HepG2 (cell line): ENCODE data around the gene ATP5MG. TPM values are rescaled to one million over a fixed set of nuclear protein-coding genes. Genes with fewer than 3 reads are reported as not detected.
A peak's percentile ranks its signal among the peaks of the same experiment; 100 is the strongest.

Experiments
- ATAC-seq: fragments of 200-7000 bp; cut with Tn5 transposase; 3 replicates; pipeline ENCODE4 v1.9.1; 2020; ENCODE audit warnings: mild to moderate bottlenecking, moderate library complexity
- BruUV-seq: library from RNA; stranded (reverse); fragments of 400-500 nt; replicated peaks from 2 replicates; lab custom pipeline; 2021; lab: Mats Ljungman, UMichigan
- CTCF ChIA-PET: fragments of 300-600 bp; formaldehyde crosslinking; extraction: SDS; loops from one replicate; lab custom pipeline; 2021; ENCODE audit warnings: low total read pairs, inconsistent platforms, low intra/inter-chr PET ratio; lab: Yijun Ruan, JAX
- POLR2A ChIA-PET: fragments of 350-600 bp; sonication (Branson Sonifier 250); formaldehyde crosslinking; loops from one replicate; lab custom pipeline; 2020; ENCODE audit warnings: antibody characterized with exemption, inconsistent platforms; lab: Yijun Ruan, JAX
- DNase-seq: peaks from one replicate; pipeline ENCODE4 v3.0.0-alpha.2; 2015; ENCODE audit warnings: low spot score
- FAIRE-seq: peaks from 3 replicates; lab custom pipeline; 2011; peaks lifted over from hg19 to GRCh38; lab: Jason Lieb, UNC
- H2AFZ ChIP-seq: one replicate; pipeline ENCODE4 v1.6.1; 2011; ENCODE audit warnings: low read length, inconsistent platforms
- H3K27ac ChIP-seq: fragments of 300-600 bp; 3 replicates; pipeline ENCODE4 v1.8.0; 2011; ENCODE audit warnings: mixed run types, mild to moderate bottlenecking, mixed read lengths, low read length, inconsistent platforms; ENCODE audit not compliant: insufficient read depth; ENCODE audit errors: extremely low read length
- H3K27me3 ChIP-seq, 2 experiments: fragments of 200-600 bp in 1 of 2; 2 replicates in 1 of 2; 3 replicates in 1 of 2; pipeline versions ENCODE4 v1.6.0 to v1.8.0; 2011; ENCODE audit warnings: low read length in 2 of 2, mild to moderate bottlenecking in 2 of 2, moderate library complexity in 2 of 2, inconsistent platforms in 1 of 2; ENCODE audit not compliant: insufficient read depth in 2 of 2, control insufficient read depth in 1 of 2
- H3K36me3 ChIP-seq, 2 experiments: fragments of 200-600 bp in 1 of 2; replicated peaks in 1 of 2; 2 replicates in 1 of 2; 3 replicates in 1 of 2; pipeline versions ENCODE4 v1.5.1 to v1.8.0; 2011; ENCODE audit warnings: low read length in 2 of 2, inconsistent platforms in 1 of 2; ENCODE audit not compliant: insufficient read depth in 2 of 2, control insufficient read depth in 1 of 2
- H3K4me1 ChIP-seq: 2 replicates; pipeline ENCODE4 v1.5.1; 2012; ENCODE audit warnings: low read length, inconsistent platforms; ENCODE audit not compliant: insufficient read depth
- H3K4me2 ChIP-seq: 2 replicates; pipeline ENCODE4 v1.6.0; 2011; ENCODE audit warnings: low read depth, low read length, inconsistent platforms
- H3K4me3 ChIP-seq, 3 experiments: fragments of 200-600 bp in 1 of 3; sonication (generic), shearing (Covaris generic) in 1 of 3; replicated peaks in 1 of 3; 2 replicates each; pipeline ENCODE4 v1.5.1; 2011 to 2016; ENCODE audit warnings: low read length in 3 of 3, inconsistent platforms in 2 of 3, low read depth in 2 of 3, mild to moderate bottlenecking in 2 of 3, control low read depth in 1 of 3, mixed read lengths in 1 of 3; ENCODE audit not compliant: insufficient read depth in 1 of 3
- H3K79me2 ChIP-seq: one replicate; pipeline ENCODE4 v1.6.1; 2011; ENCODE audit warnings: low read length, inconsistent platforms; ENCODE audit not compliant: insufficient read depth
- H3K9ac ChIP-seq: 2 replicates; pipeline ENCODE4 v1.6.0; 2011; ENCODE audit warnings: mild to moderate bottlenecking, low read depth, low read length, inconsistent platforms; ENCODE audit not compliant: insufficient read depth
- H3K9me3 ChIP-seq: 2 replicates; pipeline ENCODE4 v1.5.1; 2012; ENCODE audit warnings: mild to moderate bottlenecking, low read length
- H4K20me1 ChIP-seq: 2 replicates; pipeline ENCODE4 v1.6.0; 2011; ENCODE audit warnings: inconsistent platforms, mild to moderate bottlenecking, low read length, moderate library complexity; ENCODE audit not compliant: insufficient read depth
- ARHGAP35 ChIP-seq: sonication (generic); formaldehyde crosslinking; IDR thresholded peaks from 2 replicates; pipeline ENCODE4 v1.9.0; 2022; ENCODE audit warnings: mild to moderate bottlenecking, inconsistent platforms, moderate library complexity, missing genetic modification reagents, borderline replicate concordance
- BCL6 ChIP-seq: IDR thresholded peaks from 2 replicates; pipeline ENCODE4 v1.6.1; 2016; ENCODE audit warnings: missing genetic modification reagents, missing compliant biosample characterization
- CEBPB ChIP-seq: IDR thresholded peaks from 2 replicates; pipeline ENCODE4 v1.6.1; 2011; ENCODE audit warnings: low read depth, low read length, improper control_type of control experiment, borderline replicate concordance
- CEBPG ChIP-seq: IDR thresholded peaks from 2 replicates; pipeline ENCODE4 v1.6.1; 2016
- DMAP1 ChIP-seq: IDR thresholded peaks from 2 replicates; pipeline ENCODE4 v1.6.1; 2016
- FOXA3 ChIP-seq: IDR thresholded peaks from 2 replicates; pipeline ENCODE4 v1.6.1; 2016; ENCODE audit warnings: missing genetic modification reagents, missing compliant biosample characterization
- GFI1 ChIP-seq: sonication (generic); formaldehyde crosslinking; IDR thresholded peaks from 2 replicates; pipeline ENCODE4 v1.5.0; 2020; ENCODE audit warnings: missing genetic modification reagents, mild to moderate bottlenecking, borderline replicate concordance
- HDAC1 ChIP-seq: sonication (generic); formaldehyde crosslinking; IDR thresholded peaks from 2 replicates; pipeline ENCODE4 v1.5.1; 2020; ENCODE audit warnings: mild to moderate bottlenecking, missing genetic modification reagents
- HMG20B ChIP-seq: conservative IDR thresholded peaks from 2 replicates; pipeline ENCODE4 v1.6.1; 2016; ENCODE audit warnings: missing genetic modification reagents, missing compliant biosample characterization
- KDM5A ChIP-seq: fragments of 200-600 bp; sonication (generic); IDR thresholded peaks from 2 replicates; pipeline ENCODE4 v1.7.0; 2018; ENCODE audit warnings: antibody characterized with exemption, mild to moderate bottlenecking, low read length, borderline replicate concordance
- KLF12 ChIP-seq: sonication (generic); formaldehyde crosslinking; IDR thresholded peaks from 2 replicates; pipeline ENCODE4 v1.4.0; 2020; ENCODE audit warnings: missing genetic modification reagents, borderline replicate concordance
- RXRA ChIP-seq: sonication (generic); formaldehyde crosslinking; IDR thresholded peaks from 2 replicates; pipeline ENCODE4 v1.5.1; 2020; ENCODE audit warnings: missing genetic modification reagents
- SIX4 ChIP-seq: sonication (generic); formaldehyde crosslinking; IDR thresholded peaks from 2 replicates; pipeline ENCODE4 v1.4.0; 2020; ENCODE audit warnings: missing genetic modification reagents
- SRSF1 ChIP-seq: fragments of 200-400 bp; formaldehyde crosslinking; optimal IDR thresholded peaks from 2 replicates; pipeline ENCODE3; 2017; ENCODE audit warnings: mild to moderate bottlenecking, low read depth, low read length, moderate library complexity
- ZBTB8A ChIP-seq: sonication (generic); formaldehyde crosslinking; IDR thresholded peaks from 2 replicates; pipeline ENCODE4 v1.4.0; 2020; ENCODE audit warnings: mild to moderate bottlenecking, low read depth, missing genetic modification reagents, borderline replicate concordance
- ZIK1 ChIP-seq: sonication (generic); formaldehyde crosslinking; IDR thresholded peaks from 2 replicates; pipeline ENCODE4 v1.5.0; 2020; ENCODE audit warnings: mild to moderate bottlenecking, low read depth, missing genetic modification reagents, borderline replicate concordance
- ZNF510 ChIP-seq: sonication (generic); formaldehyde crosslinking; IDR thresholded peaks from 2 replicates; pipeline ENCODE4 v1.4.0; 2020; ENCODE audit warnings: low read depth, mild to moderate bottlenecking, missing genetic modification reagents
- ZNF598 ChIP-seq: sonication (generic); formaldehyde crosslinking; IDR thresholded peaks from 2 replicates; pipeline ENCODE4 v1.5.1; 2020; ENCODE audit warnings: mild to moderate bottlenecking, missing genetic modification reagents, borderline replicate concordance
- ZNF652 ChIP-seq: IDR thresholded peaks from 2 replicates; pipeline ENCODE4 v1.6.1; 2016; ENCODE audit warnings: low read depth, borderline replicate concordance
- WGBS: methylation state at CpG from one replicate; pipeline ENCODE4 v1.1.6; 2017; ENCODE audit warnings: low lambda C conversion rate; 5-methylcytosine and 5-hydroxymethylcytosine counted together
- in situ Hi-C: cut with HindIII; loops from 2 replicates; pipeline ENCODE4 v1.10.0; 2017; ENCODE audit warnings: low pct_unique_long_range_greater_than_20kb; ENCODE audit not compliant: extremely low pct_ligation_motif_present
- intact Hi-C: fragments of 100-400 bp; cut with micrococcal nuclease; formaldehyde crosslinking; loops from one replicate; pipeline ENCODE4 v1.10.0; 2022; ENCODE audit not compliant: unreplicated experiment
- polyA plus RNA-seq, 8 experiments: library from polyadenylated mRNA; depleted of rRNA in 3 of 8; stranded (reverse) in 7 of 8; unstranded in 1 of 8; fragments of >200 nt; fragmentation: Illumina TruSeq in 4 of 8; extraction: Trizol in 4 of 8; gene quantifications; 2 replicates each; pipeline versions ENCODE4 v1.2.1 to v1.2.3, GENCODE V29; 2011 to 2016; ENCODE audit warnings: low read depth in 4 of 8, missing spikeins in 1 of 8, mixed read lengths in 1 of 8; ENCODE audit not compliant: insufficient read depth in 1 of 8
- total RNA-seq, 5 experiments: library from RNA; depleted of rRNA; stranded (reverse); fragments of >200 nt; fragmentation: Illumina TruSeq; extraction: Trizol; gene quantifications; 2 replicates each; pipeline ENCODE4 v1.2.3, GENCODE V29; 2016; ENCODE audit warnings: low read depth in 1 of 5

ATP5MG gene
- total and polyA plus RNA-seq, 2 of the 13 experiments (the other 11 are each of a cell fraction or from before 2014, with no cell fraction given) = 260 to 320 TPM

- ATAC-seq = peak; percentile 55
- TF ChIP-seq KDM5A = 0 out of 2 replicates have a peak, but pooled peaks have one; percentile 87
- no peak for TF ChIP-seq ZIK1 (CRISPR knock-in tag)
- TF ChIP-seq RXRA (CRISPR knock-in tag) = no peak
- no peak for TF ChIP-seq ZNF652 (CRISPR knock-in tag)
- TF ChIP-seq BCL6 (CRISPR knock-in tag) = peak; percentile 92
- TF ChIP-seq CEBPG (CRISPR knock-in tag) = peak; percentile 50
- TF ChIP-seq SIX4 = no peak
- TF ChIP-seq FOXA3 (CRISPR knock-in tag) = 0 out of 2 replicates have a peak, but pooled peaks have one; percentile 28
- no peak for TF ChIP-seq ZNF510
- TF ChIP-seq ZBTB8A = no peak
- TF ChIP-seq CEBPB = peak; percentile 85
- 0 out of 2 replicates have a peak, but pooled peaks have one; percentile 1 for TF ChIP-seq ZNF598 (CRISPR knock-in tag)
- no peak for TF ChIP-seq KLF12 (CRISPR knock-in tag)
- 0 out of 2 replicates have a peak, but pooled peaks have one; percentile 15 for TF ChIP-seq HDAC1 (CRISPR knock-in tag)
- TF ChIP-seq SRSF1 = no peak
- peak; percentile 69 for TF ChIP-seq HMG20B (CRISPR knock-in tag)
- no peak for TF ChIP-seq ARHGAP35 (CRISPR knock-in tag)
- peak; percentile 48; the same call in 1 of the 2 replicates for TF ChIP-seq GFI1
- TF ChIP-seq DMAP1 = 0 out of 2 replicates have a peak, but pooled peaks have one; percentile 7
Measured at GRCh38 chr11:118401880-118402590, 629 bp downstream of the ATP5MG start.

More at GRCh38 chr11:118401880-118402590, 629 bp downstream of the ATP5MG start:
- Histone ChIP-seq H3K4me2 (peak overlapping the region; percentile 85), H3K79me2 (peaks cover 49% of the 10 kb centered on the region), H3K27ac (peak overlapping the region; percentile 90), H3K4me1 (peaks cover 40% of the 10 kb centered on the region), H4K20me1 (peaks cover 16% of the 10 kb centered on the region), H3K27me3 (no peaks in the 10 kb centered on the region; a peak in 1 of 5 replicates), H3K36me3 (peaks cover 2 to 23% of the 10 kb centered on the region in 2 experiments; a peak in 4 of 5 replicates), H2AFZ (peak overlapping the region; percentile 18), H3K9me3 (no peaks in the 10 kb centered on the region), H3K9ac (peak overlapping the region; percentile 91), H3K4me3 (peak overlapping the region; percentile 91 to 97 (median 95))
- in situ Hi-C loops (no loop called here), intact Hi-C loops (loop anchor here (2.0 kb wide), 2 partner anchors 33 to 87 kb away; no protein-coding TSS in a partner anchor)
- WGBS = under 1% methylated on average over 22 of the region's 22 CpGs
- TSS peak; percentile 64 for BruUV-seq
- ChIA-PET POLR2A (interaction anchor here (0.7 to 1.9 kb wide), 7 partner anchors 9 to 219 kb away, joined by 3 to 20 read pairs (median 4); partner anchors contain the start of gene KMT2A), CTCF (no interaction called here)
- DNase-seq (peak; percentile 76), FAIRE-seq (peak; percentile 46)
